Calu3 (cell line): ENCODE data around the gene RBM33. TPM values are rescaled to one million over a fixed set of nuclear protein-coding genes. Genes with fewer than 3 reads are reported as not detected.

Experiments used
- BruUV-seq: library from RNA; stranded (reverse); fragments of 400-500 nt; replicated peaks from 2 replicates; lab custom pipeline; 2021; lab: Mats Ljungman, UMichigan
- CTCF ChIA-PET: fragments of 300-600 bp; sonication (Branson Sonifier 250); formaldehyde crosslinking; loops from one replicate; lab custom pipeline; 2022; ENCODE audit warnings: antibody characterized with exemption; lab: Charles Lee
- DNase-seq: peaks from one replicate; pipeline ENCODE4 v3.0.0; 2022
- H3K27ac Mint-ChIP-seq: one replicate; pipeline ENCODE4 v1.8.0; 2022; ENCODE audit warnings: mixed read lengths; ENCODE audit not compliant: unreplicated experiment
- H3K27me3 Mint-ChIP-seq: one replicate; pipeline ENCODE4 v1.8.0; 2022; ENCODE audit warnings: mixed read lengths; ENCODE audit not compliant: unreplicated experiment
- H3K36me3 Mint-ChIP-seq: one replicate; pipeline ENCODE4 v1.8.0; 2022; ENCODE audit warnings: mild to moderate bottlenecking, moderate library complexity, mixed read lengths; ENCODE audit not compliant: insufficient read depth, unreplicated experiment
- H3K4me1 Mint-ChIP-seq: one replicate; pipeline ENCODE4 v1.8.0; 2022; ENCODE audit warnings: mild to moderate bottlenecking, low read depth, mixed read lengths; ENCODE audit not compliant: unreplicated experiment
- H3K4me3 Mint-ChIP-seq: one replicate; pipeline ENCODE4 v1.8.0; 2022; ENCODE audit warnings: mild to moderate bottlenecking, low read depth, moderate library complexity, mixed read lengths; ENCODE audit not compliant: unreplicated experiment
- H3K9me3 Mint-ChIP-seq: one replicate; pipeline ENCODE4 v1.8.0; 2022; ENCODE audit warnings: low read depth, mixed read lengths; ENCODE audit not compliant: unreplicated experiment
- intact Hi-C: fragments of 100-400 bp; cut with micrococcal nuclease; formaldehyde crosslinking; loops from one replicate; pipeline ENCODE4 v1.10.0; 2022; ENCODE audit not compliant: unreplicated experiment
- total RNA-seq: library from RNA; stranded (reverse); gene quantifications from 2 replicates; pipeline ENCODE4 v1.2.3, GENCODE V29; 2022
- TF ChIP-seq, protein P1 (sequence below): fragments of 200-600 bp; IDR thresholded peaks from one replicate; pipeline ENCODE4 v1.8.0; 2022; ENCODE audit warnings: antibody characterized with exemption; ENCODE audit not compliant: unreplicated experiment

RBM33 gene
- total RNA-seq, 1 experiment from 2014 or later, result 82.9 TPM

DNA sequence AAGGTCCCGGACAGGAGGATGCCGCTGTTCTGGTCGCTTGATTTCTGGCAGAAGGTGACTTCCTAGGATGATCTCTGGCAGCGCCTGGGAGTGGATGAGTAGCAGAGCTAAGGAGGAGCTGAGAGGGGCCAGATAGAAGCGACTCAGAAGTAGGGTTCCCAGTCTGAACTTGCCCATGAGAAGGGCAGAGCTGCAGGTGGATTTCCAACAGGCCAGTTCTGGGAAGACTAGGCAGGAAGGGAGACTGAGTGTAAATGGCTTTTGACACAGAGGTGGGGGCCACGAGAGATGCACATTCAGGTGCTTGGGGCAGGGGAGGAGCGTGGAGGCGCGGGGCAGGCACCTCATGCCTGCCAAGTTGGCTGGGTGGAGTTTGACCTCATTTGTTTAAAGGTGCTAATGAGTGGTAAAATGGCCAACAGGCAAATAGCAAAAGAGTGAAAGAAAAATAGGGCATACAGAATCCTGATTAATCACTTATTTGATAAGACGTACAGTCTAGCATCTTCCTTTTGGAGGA lies 109.0 kb downstream of the RBM33 start:
- Mint-ChIP-seq H3K4me3 (no peak overlapping the region), H3K9me3 (no peaks in the 10 kb centered on the region), H3K27ac (no peak overlapping the region), H3K4me1 (peaks cover 16% of the 10 kb centered on the region), H3K27me3 (no peaks in the 10 kb centered on the region), H3K36me3 (peaks cover 17% of the 10 kb centered on the region)
- TF ChIP-seq, protein P1, sequence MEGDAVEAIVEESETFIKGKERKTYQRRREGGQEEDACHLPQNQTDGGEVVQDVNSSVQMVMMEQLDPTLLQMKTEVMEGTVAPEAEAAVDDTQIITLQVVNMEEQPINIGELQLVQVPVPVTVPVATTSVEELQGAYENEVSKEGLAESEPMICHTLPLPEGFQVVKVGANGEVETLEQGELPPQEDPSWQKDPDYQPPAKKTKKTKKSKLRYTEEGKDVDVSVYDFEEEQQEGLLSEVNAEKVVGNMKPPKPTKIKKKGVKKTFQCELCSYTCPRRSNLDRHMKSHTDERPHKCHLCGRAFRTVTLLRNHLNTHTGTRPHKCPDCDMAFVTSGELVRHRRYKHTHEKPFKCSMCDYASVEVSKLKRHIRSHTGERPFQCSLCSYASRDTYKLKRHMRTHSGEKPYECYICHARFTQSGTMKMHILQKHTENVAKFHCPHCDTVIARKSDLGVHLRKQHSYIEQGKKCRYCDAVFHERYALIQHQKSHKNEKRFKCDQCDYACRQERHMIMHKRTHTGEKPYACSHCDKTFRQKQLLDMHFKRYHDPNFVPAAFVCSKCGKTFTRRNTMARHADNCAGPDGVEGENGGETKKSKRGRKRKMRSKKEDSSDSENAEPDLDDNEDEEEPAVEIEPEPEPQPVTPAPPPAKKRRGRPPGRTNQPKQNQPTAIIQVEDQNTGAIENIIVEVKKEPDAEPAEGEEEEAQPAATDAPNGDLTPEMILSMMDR, result no peak
- no TSS peak for BruUV-seq
- CTCF ChIA-PET, result no interaction called here
- intact Hi-C loops, result no loop called here
- DNase-seq, result no peak

DNA sequence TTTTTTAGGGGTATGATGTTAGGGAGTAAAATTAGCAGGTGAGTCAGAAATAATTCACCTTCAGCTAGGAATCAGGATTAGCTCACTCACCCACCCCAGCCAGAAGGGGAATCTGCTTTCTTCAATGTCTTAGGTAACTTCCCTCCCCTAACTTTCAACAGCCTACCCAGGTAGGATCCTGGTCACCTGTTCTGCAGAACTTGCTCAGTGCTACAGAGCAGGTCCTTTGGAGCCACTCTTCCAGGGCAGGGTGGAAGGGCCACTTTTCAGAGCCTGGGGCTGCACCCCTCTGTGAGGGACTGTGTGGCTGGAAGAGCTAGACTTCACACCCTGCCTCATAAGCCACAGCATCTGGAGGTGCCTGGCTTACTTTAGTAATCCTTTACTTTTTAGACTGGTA lies 109.7 kb downstream of the RBM33 start:
- intact Hi-C loops, result no loop called here
- TF ChIP-seq, protein P1, result no peak
- no peak for DNase-seq
- Mint-ChIP-seq H3K4me3 (no peak overlapping the region), H3K9me3 (no peaks in the 10 kb centered on the region), H3K4me1 (peaks cover 16% of the 10 kb centered on the region), H3K36me3 (peaks cover 17% of the 10 kb centered on the region), H3K27ac (no peak overlapping the region), H3K27me3 (no peaks in the 10 kb centered on the region)
- CTCF ChIA-PET, result no interaction called here
- BruUV-seq, result no TSS peak

DNA sequence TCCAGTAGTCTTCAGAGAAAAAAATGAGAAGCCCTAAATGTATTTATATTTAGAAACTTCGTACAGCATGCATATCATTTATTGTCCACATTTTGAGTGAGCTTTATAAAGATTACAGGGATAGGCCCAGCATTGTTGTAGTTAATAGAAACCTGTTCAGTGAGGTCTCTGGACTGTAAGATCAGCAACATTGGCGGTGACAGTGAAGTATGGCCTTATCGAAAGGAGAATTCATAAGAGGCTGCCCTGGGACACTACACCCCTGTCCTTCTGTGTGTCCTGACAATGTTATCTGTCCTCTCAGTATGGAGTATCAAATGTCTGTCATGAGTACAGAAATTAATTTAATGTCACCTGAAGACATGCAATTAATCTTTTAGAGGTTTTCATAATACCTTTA lies 110.6 kb downstream of the RBM33 start:
- no peak overlapping the region for H3K27ac Mint-ChIP-seq
- H3K4me3 Mint-ChIP-seq, result no peak overlapping the region
- peaks cover 16% of the 10 kb centered on the region for H3K4me1 Mint-ChIP-seq
- H3K36me3 Mint-ChIP-seq, result peaks cover 17% of the 10 kb centered on the region
- DNase-seq, result no peak
- TF ChIP-seq, protein P1, result no peak
- no peaks in the 10 kb centered on the region for H3K9me3 Mint-ChIP-seq
- intact Hi-C loops, result no loop called here
- no TSS peak for BruUV-seq
- H3K27me3 Mint-ChIP-seq, result no peaks in the 10 kb centered on the region
- CTCF ChIA-PET, result no interaction called here

DNA sequence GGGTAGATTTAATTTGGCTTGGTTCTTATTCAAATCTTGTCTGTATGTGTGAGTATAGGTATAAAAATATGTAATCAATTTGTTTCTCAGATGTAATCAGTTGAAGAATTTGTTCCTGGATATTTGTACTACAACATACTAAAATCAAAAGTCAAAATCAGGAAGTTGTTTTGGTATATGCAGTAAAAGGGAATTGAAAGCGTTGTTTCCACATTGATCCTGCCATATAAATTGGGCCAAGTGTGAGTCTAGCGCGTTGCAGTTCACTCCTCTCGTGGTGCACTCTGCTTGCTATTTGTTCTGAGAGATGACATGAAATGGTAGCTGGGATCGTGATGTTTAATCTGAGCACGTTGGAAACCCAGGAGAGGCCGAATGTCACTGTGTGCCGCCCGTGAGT lies 111.9 kb downstream of the RBM33 start:
- TF ChIP-seq, protein P1, result no peak
- Mint-ChIP-seq H3K4me1 (peaks cover 16% of the 10 kb centered on the region), H3K27ac (no peak overlapping the region), H3K36me3 (peaks cover 17% of the 10 kb centered on the region), H3K27me3 (no peaks in the 10 kb centered on the region), H3K9me3 (no peaks in the 10 kb centered on the region), H3K4me3 (no peak overlapping the region)
- no peak for DNase-seq
- BruUV-seq, result no TSS peak
- CTCF ChIA-PET, result no interaction called here
- intact Hi-C loops, result no loop called here
